KMS-11 (cell line): ENCODE data around the gene LDAF1.

Experiments
- H2AFZ ChIP-seq: fragments of 200-600 bp; sonication (generic); 2 replicates; pipeline ENCODE4 v1.6.1; 2016; ENCODE audit warnings: antibody characterized with exemption, mixed run types, low read depth
- H3K27ac ChIP-seq: fragments of 200-600 bp; sonication (generic); 2 replicates; pipeline ENCODE4 v1.6.1; 2016; ENCODE audit warnings: mild to moderate bottlenecking, mixed run types
- H3K27me3 ChIP-seq: fragments of 200-600 bp; sonication (generic); 2 replicates; pipeline ENCODE4 v1.6.1; 2017; ENCODE audit warnings: mild to moderate bottlenecking, low read depth, mixed run types, moderate library complexity; ENCODE audit not compliant: insufficient read depth
- H3K36me3 ChIP-seq: fragments of 200-600 bp; sonication (generic); 2 replicates; pipeline ENCODE4 v1.6.1; 2017; ENCODE audit warnings: mild to moderate bottlenecking, mixed run types; ENCODE audit not compliant: insufficient read depth
- H3K4me1 ChIP-seq: fragments of 200-600 bp; sonication (generic); 2 replicates; pipeline ENCODE4 v1.6.1; 2016; ENCODE audit warnings: mild to moderate bottlenecking, low read depth, mixed run types; ENCODE audit not compliant: poor library complexity, severe bottlenecking
- H3K4me2 ChIP-seq: fragments of 200-600 bp; sonication (generic); 2 replicates; pipeline ENCODE4 v1.7.0; 2016; ENCODE audit warnings: mild to moderate bottlenecking, mixed run types
- H3K4me3 ChIP-seq: fragments of 200-600 bp; sonication (generic); IDR thresholded peaks from 2 replicates; pipeline ENCODE4 v1.6.1; 2017; ENCODE audit warnings: low read depth, low read length, mixed read lengths; ENCODE audit not compliant: insufficient read depth
- H3K79me2 ChIP-seq: fragments of 200-600 bp; sonication (generic); 2 replicates; pipeline ENCODE4 v1.6.1; 2016; ENCODE audit warnings: low read depth, mixed run types; ENCODE audit not compliant: insufficient read depth
- H3K9ac ChIP-seq: fragments of 200-600 bp; sonication (generic); 2 replicates; pipeline ENCODE4 v1.6.1; 2016; ENCODE audit warnings: mild to moderate bottlenecking, mixed run types
- H4K20me1 ChIP-seq: fragments of 200-600 bp; sonication (generic); 2 replicates; pipeline ENCODE4 v1.6.1; 2016; ENCODE audit warnings: mild to moderate bottlenecking, mixed run types; ENCODE audit not compliant: insufficient read depth
- TF ChIP-seq, protein P1 (sequence below): fragments of 200-600 bp; sonication (generic); conservative IDR thresholded peaks from 2 replicates; pipeline ENCODE4 v1.6.1; 2017; ENCODE audit warnings: low read depth, mild to moderate bottlenecking, antibody characterized with exemption, low read length, moderate library complexity, mixed read lengths

The LDAF1 gene

DNA sequence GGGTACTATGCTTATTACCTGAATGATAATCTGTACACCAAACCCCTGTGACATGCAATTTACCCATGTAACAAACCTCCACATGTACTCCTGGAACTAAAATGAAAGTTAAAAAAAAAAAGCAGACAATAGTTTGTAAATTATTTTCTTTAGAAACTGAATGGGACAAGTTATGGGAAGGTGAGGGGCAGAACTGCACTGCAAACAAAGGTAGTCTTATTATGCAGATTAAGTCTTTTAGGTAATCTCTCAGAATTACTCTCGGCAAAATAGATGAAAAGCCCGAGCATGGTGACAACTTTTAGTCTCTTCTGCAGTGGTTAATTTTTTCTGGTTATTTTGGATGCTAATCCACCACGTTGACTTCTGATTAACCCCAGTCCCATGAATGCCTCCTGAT, 25.5 kb downstream of the LDAF1 start:
- no peaks in the 10 kb centered on the region for H3K27me3 ChIP-seq
- H3K4me1 ChIP-seq: no peaks in the 10 kb centered on the region
- H2AFZ ChIP-seq: no peak overlapping the region
- H3K9ac ChIP-seq: no peak overlapping the region
- H4K20me1 ChIP-seq: no peaks in the 10 kb centered on the region
- H3K27ac ChIP-seq: no peak overlapping the region
- TF ChIP-seq, protein P1, sequence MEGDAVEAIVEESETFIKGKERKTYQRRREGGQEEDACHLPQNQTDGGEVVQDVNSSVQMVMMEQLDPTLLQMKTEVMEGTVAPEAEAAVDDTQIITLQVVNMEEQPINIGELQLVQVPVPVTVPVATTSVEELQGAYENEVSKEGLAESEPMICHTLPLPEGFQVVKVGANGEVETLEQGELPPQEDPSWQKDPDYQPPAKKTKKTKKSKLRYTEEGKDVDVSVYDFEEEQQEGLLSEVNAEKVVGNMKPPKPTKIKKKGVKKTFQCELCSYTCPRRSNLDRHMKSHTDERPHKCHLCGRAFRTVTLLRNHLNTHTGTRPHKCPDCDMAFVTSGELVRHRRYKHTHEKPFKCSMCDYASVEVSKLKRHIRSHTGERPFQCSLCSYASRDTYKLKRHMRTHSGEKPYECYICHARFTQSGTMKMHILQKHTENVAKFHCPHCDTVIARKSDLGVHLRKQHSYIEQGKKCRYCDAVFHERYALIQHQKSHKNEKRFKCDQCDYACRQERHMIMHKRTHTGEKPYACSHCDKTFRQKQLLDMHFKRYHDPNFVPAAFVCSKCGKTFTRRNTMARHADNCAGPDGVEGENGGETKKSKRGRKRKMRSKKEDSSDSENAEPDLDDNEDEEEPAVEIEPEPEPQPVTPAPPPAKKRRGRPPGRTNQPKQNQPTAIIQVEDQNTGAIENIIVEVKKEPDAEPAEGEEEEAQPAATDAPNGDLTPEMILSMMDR: no peak
- no peaks in the 10 kb centered on the region for H3K36me3 ChIP-seq
- no peak overlapping the region for H3K4me2 ChIP-seq
- H3K4me3 ChIP-seq: no peak overlapping the region
- H3K79me2 ChIP-seq: no peaks in the 10 kb centered on the region

DNA sequence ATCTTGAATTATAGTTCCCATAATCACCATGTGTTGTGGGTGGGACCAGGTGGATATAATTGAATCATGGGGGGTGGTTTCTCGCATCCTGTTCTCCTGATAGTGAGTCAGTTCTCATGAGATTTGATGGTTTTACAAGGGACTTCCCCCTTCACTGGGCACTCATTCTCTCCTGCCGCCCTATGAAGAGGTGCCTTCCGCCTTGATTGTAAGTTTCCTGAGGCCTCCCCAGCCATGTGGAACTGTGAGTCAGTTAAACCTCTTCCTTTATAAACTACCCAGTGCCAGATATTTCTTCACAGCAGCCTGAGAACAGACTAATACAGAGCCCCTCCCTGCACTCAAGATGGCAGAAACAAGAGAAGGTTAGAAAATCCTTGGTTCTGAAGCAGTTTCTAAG, 26.4 kb downstream of the LDAF1 start:
- TF ChIP-seq, protein P1: no peak
- H3K4me2 ChIP-seq: no peak overlapping the region

DNA sequence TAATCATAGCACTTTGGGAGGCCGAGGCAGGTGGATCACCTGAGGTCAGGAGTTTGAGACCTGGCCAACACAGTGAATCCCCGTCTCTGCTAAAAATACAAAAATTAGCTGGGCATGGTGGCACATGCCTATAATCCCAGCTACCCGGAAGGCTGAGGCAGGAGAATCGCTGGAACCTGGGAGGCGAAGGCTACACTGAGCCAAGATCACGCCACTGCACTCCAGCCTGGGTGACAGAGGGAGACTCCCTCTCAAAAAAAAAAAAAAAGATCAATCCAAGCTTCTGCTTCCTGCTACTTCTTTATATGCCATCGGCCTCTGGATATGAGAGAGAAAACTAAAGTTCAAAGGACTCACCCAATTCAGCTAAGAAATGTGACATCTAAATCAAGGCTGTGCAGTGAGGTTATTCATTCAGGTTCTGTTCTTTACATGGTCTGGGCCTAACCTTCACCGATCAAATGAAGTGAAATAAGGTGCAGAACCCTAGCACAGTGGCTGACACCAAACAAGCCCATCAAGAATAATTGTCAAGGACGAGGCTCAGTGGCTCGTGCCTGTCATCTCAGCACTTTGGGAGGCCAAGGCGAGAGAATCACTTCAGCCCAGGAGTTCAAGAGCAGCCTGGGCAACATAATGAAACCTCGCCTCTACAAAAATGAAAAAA, 27.3 kb downstream of the LDAF1 start:
- no peaks in the 10 kb centered on the region for H3K27me3 ChIP-seq
- H3K4me2 ChIP-seq: no peak overlapping the region
- no peaks in the 10 kb centered on the region for H3K79me2 ChIP-seq

More for the DNA sequence above, 26.4 kb downstream of the LDAF1 start:
- H3K4me3 ChIP-seq: no peak overlapping the region
- H3K27ac ChIP-seq: no peak overlapping the region
- no peaks in the 10 kb centered on the region for H4K20me1 ChIP-seq
- no peaks in the 10 kb centered on the region for H3K79me2 ChIP-seq
- H3K27me3 ChIP-seq: no peaks in the 10 kb centered on the region
- H3K4me1 ChIP-seq: no peaks in the 10 kb centered on the region
- no peaks in the 10 kb centered on the region for H3K36me3 ChIP-seq
- no peak overlapping the region for H3K9ac ChIP-seq
- H2AFZ ChIP-seq: no peak overlapping the region

DNA sequence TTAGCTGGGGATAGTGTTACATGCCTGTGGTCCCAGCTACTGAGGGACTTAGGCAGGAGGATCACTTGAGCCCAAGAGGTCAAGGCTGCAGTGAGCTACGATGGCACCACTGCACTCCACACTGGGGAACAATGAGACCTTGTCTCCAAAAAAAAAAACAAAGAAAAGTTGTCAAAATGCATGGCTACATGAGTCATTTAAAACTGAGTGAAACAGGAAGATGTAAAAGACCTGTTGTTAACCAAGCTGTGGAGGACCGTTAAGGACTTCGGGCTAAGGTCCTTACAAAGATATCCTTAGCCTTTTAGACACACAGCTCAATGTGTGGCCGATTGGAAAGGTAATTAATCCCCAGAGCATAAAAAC, 27.8 kb downstream of the LDAF1 start:
- Histone ChIP-seq H3K27ac (no peak overlapping the region), H3K27me3 (no peaks in the 10 kb centered on the region), H4K20me1 (no peaks in the 10 kb centered on the region), H3K79me2 (no peaks in the 10 kb centered on the region), H3K4me3 (no peak overlapping the region), H2AFZ (no peak overlapping the region), H3K36me3 (no peaks in the 10 kb centered on the region), H3K4me2 (no peak overlapping the region), H3K9ac (no peak overlapping the region), H3K4me1 (no peaks in the 10 kb centered on the region)
- TF ChIP-seq, protein P1: no peak

More for the DNA sequence above, 27.3 kb downstream of the LDAF1 start:
- H3K4me1 ChIP-seq: no peaks in the 10 kb centered on the region
- TF ChIP-seq, protein P1: no peak
- H3K9ac ChIP-seq: no peak overlapping the region
- H3K4me3 ChIP-seq: no peak overlapping the region
- H3K27ac ChIP-seq: no peak overlapping the region
- H3K36me3 ChIP-seq: no peaks in the 10 kb centered on the region
- no peak overlapping the region for H2AFZ ChIP-seq
- H4K20me1 ChIP-seq: no peaks in the 10 kb centered on the region
